Vagina (tissue), 2 donors: Measurements from ENCODE around the gene DSP. TPM values are rescaled to one million over a fixed set of nuclear protein-coding genes. Genes with fewer than 3 reads are reported as not detected.

Source experiments
- DNase-seq, 2 donors: peaks; one replicate each; pipeline ENCODE4 v3.0.0-alpha.2; 2017; ENCODE audit errors: extremely low spot score in 2 of 2
- H3K27ac ChIP-seq: fragments of 200-600 bp; sonication (generic); one replicate; pipeline ENCODE4 v1.5.1; 2019
- H3K27me3 ChIP-seq: fragments of 200-600 bp; sonication (generic); one replicate; pipeline ENCODE4 v1.5.1; 2019
- H3K36me3 ChIP-seq, 2 donors: fragments of 200-600 bp; sonication (generic); one replicate each; pipeline ENCODE4 v1.5.1; 2017 to 2019
- H3K4me1 ChIP-seq: fragments of 200-600 bp; sonication (generic); one replicate; pipeline ENCODE4 v1.5.1; 2019
- H3K4me3 ChIP-seq, 2 donors: fragments of 200-600 bp; sonication (generic); 1 replicate in 1 of 2; 2 replicates in 1 of 2; pipeline ENCODE4 v1.5.1; 2016 to 2019
- H3K9me3 ChIP-seq: fragments of 200-600 bp; sonication (generic); one replicate; pipeline ENCODE4 v1.5.1; 2019
- POLR2A ChIP-seq, 2 donors: fragments of 450-650 bp; IDR thresholded peaks; one replicate each; pipeline ENCODE4 v1.6.1; 2017; ENCODE audit warnings: antibody characterized with exemption in 2 of 2, mild to moderate bottlenecking in 2 of 2, moderate library complexity in 2 of 2
- POLR2AphosphoS5 ChIP-seq, 2 donors: sonication (generic); formaldehyde crosslinking; IDR thresholded peaks; one replicate each; pipeline ENCODE4 v1.9.0; 2017; ENCODE audit warnings: antibody characterized with exemption in 2 of 2, mild to moderate bottlenecking in 2 of 2, low read depth in 1 of 2; ENCODE audit not compliant: insufficient read depth in 1 of 2
- intact Hi-C: fragments of 100-400 bp; cut with DNase I; formaldehyde crosslinking; loops from one replicate; pipeline ENCODE4 v1.15.1; 2023
- total RNA-seq: library from RNA; depleted of rRNA; stranded (reverse); fragments of >200 nt; gene quantifications from one replicate; pipeline ENCODE4 v1.2.3, GENCODE V29; 2016
- TF ChIP-seq, protein P1 (sequence below), 3 experiments: fragments of 450-650 bp in 2 of 3; fragments of 200-600 bp in 1 of 3; sonication (generic) in 1 of 3; IDR thresholded peaks; one replicate each; pipeline ENCODE4 v1.5.1; 2017 to 2019; ENCODE audit warnings: antibody characterized with exemption in 3 of 3, mild to moderate bottlenecking in 2 of 3, moderate library complexity in 2 of 3

The DSP gene
- total RNA-seq, 1 donor from 2014 or later = 802 TPM

DNA sequence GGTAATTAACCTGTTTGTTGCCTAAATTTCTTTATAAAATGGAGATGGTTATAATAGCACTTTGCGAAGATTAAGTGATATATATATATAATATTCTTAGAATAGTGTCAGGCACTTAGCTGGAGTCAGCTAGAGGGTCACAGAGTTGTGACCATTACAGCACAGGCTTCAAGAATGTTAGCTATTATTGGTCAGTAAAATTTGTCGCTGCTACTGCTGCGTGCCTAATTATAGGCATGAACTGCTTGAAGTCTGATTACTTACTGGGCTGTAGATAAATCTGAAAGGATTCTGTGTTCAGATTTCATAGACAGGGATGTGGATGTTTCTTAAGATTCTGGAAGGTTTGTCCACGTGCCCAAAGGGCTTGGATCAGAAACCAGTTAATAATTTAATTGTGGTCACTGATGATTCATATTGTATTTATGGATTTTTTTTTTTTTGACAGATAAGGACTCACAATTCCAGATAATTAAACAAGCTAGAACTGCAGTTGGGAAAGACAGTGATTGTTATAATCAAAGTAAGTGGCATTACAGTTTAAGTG is 53.2 kb downstream of the DSP start:
- intact Hi-C loops = no loop called here
- H3K36me3 ChIP-seq = peaks cover 2 to 12% of the 10 kb centered on the region in 2 donors

DNA sequence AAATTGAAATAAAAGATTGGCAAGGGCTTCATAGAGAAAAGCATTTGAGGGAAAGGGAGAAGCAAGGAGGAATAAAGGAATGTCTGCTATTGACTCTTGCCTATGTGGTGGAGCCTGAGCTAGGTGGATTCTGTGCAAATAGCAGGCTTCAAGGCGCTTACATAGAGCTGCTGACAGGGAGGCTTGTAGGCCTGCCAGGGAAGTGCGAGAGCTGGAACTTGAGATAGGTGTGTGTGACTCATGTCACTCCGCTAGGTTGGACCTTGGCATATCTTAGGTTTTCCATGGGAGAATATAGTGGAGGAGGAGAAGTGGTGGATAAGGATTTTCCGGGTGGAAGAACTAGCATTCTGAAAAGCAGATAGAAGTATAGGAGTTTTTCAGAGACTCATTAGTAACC is 62.5 kb downstream of the DSP start:
- Histone ChIP-seq H3K4me1 (no peaks in the 10 kb centered on the region), H3K4me3 (no peak overlapping the region), H3K27me3 (no peaks in the 10 kb centered on the region), H3K9me3 (no peaks in the 10 kb centered on the region), H3K27ac (no peak overlapping the region), H3K36me3 (peaks cover 3 to 73% of the 10 kb centered on the region in 2 donors)
- intact Hi-C loops = no loop called here
- TF ChIP-seq POLR2AphosphoS5 (IDR thresholded peaks at IDR 0.05; ENCODE audit: insufficient read depth in 1 of 2, low read depth in 1 of 2) = no peak
- no peak for TF ChIP-seq POLR2A (IDR thresholded peaks at IDR 0.05)
- TF ChIP-seq, protein P1, sequence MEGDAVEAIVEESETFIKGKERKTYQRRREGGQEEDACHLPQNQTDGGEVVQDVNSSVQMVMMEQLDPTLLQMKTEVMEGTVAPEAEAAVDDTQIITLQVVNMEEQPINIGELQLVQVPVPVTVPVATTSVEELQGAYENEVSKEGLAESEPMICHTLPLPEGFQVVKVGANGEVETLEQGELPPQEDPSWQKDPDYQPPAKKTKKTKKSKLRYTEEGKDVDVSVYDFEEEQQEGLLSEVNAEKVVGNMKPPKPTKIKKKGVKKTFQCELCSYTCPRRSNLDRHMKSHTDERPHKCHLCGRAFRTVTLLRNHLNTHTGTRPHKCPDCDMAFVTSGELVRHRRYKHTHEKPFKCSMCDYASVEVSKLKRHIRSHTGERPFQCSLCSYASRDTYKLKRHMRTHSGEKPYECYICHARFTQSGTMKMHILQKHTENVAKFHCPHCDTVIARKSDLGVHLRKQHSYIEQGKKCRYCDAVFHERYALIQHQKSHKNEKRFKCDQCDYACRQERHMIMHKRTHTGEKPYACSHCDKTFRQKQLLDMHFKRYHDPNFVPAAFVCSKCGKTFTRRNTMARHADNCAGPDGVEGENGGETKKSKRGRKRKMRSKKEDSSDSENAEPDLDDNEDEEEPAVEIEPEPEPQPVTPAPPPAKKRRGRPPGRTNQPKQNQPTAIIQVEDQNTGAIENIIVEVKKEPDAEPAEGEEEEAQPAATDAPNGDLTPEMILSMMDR (IDR thresholded peaks at IDR 0.05) = no peak
- DNase-seq = no peak

More for the DNA sequence above, 53.2 kb downstream of the DSP start:
- Histone ChIP-seq H3K9me3 (no peaks in the 10 kb centered on the region), H3K27ac (no peak overlapping the region), H3K4me3 (no peak overlapping the region), H3K4me1 (peaks cover 25% of the 10 kb centered on the region), H3K27me3 (no peaks in the 10 kb centered on the region)
- TF ChIP-seq, protein P1 (IDR thresholded peaks at IDR 0.05) = no peak
- no peak for TF ChIP-seq POLR2AphosphoS5 (IDR thresholded peaks at IDR 0.05; ENCODE audit: insufficient read depth in 1 of 2, low read depth in 1 of 2)
- no peak for TF ChIP-seq POLR2A (IDR thresholded peaks at IDR 0.05)
- DNase-seq = no peak

DNA sequence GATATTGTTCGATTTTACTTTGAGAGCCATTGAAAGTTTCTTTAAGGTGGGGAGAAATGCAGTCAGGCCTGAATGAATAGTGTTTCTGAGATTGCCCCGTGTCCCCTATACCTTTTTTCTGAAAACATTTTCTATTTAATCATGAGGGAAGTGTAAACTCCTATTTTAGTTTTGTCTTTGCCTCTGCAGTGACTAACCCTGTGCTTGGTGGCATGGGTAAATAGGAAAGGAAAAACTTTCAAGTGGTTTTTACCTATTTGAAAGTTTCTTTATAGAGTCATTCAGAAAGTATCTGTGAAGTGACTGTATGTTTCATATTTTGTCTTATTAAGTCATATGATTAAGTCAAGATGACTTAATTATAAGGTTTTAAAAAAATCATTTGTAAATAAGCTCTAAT is 63.0 kb downstream of the DSP start:
- H3K4me3 ChIP-seq = no peak overlapping the region
- H3K9me3 ChIP-seq = no peaks in the 10 kb centered on the region
- intact Hi-C loops = no loop called here
- no peak overlapping the region for H3K27ac ChIP-seq
- peaks cover 3 to 78% of the 10 kb centered on the region in 2 donors for H3K36me3 ChIP-seq
- H3K27me3 ChIP-seq = no peaks in the 10 kb centered on the region
- TF ChIP-seq, protein P1 (IDR thresholded peaks at IDR 0.05) = no peak
- TF ChIP-seq POLR2AphosphoS5 (IDR thresholded peaks at IDR 0.05; ENCODE audit: insufficient read depth in 1 of 2, low read depth in 1 of 2) = no peak
- TF ChIP-seq POLR2A (IDR thresholded peaks at IDR 0.05) = no peak
- no peaks in the 10 kb centered on the region for H3K4me1 ChIP-seq
- DNase-seq = no peak

DNA sequence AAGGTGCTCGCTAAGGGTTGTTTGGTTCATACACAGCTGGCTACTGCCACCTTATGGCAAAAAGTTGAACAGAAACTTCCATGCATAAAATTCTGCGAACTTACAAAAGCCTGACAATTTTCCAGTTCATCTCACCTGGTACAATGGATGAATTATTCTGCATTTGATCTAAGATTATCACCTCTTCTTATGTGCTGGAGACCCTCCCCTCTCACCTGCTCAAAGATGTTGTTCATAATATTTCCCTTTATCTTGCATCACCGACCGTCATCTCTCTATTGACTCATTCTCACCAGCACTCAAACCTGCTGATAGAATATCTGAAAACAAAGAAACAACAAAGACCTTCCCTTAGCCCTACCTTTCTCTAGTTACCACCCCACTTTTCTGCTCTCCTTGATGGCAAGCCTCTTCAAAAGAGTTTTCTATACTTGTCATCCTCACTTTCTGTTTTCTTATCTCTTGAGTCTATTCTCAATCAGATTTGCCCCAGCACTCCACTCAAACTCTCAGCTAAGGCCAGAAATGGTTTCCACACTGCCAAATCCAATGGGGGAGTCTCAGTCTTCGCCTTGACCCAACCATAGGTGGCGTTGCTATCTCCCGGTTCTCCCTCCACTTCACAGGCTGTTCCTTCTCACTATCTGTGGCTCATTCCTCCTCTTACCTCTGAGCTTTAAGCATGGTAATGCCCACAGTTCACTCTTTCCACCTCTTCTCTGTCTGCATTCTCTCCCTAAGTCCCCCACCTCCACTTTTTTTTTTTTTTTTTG is 74.3 kb downstream of the DSP start:
- no peaks in the 10 kb centered on the region for H3K36me3 ChIP-seq
- H3K27me3 ChIP-seq = no peaks in the 10 kb centered on the region
- no peak overlapping the region for H3K4me3 ChIP-seq
- no peak for DNase-seq
- H3K27ac ChIP-seq = no peak overlapping the region
- TF ChIP-seq, protein P1 (IDR thresholded peaks at IDR 0.05) = peak in 2 of 3 experiments; percentile 54 to 57
- TF ChIP-seq POLR2AphosphoS5 (IDR thresholded peaks at IDR 0.05; ENCODE audit: insufficient read depth in 1 of 2, low read depth in 1 of 2) = no peak
- no peak for TF ChIP-seq POLR2A (IDR thresholded peaks at IDR 0.05)
- no peaks in the 10 kb centered on the region for H3K9me3 ChIP-seq
- intact Hi-C loops = no loop called here
- H3K4me1 ChIP-seq = peaks cover 11% of the 10 kb centered on the region
